Neural progenitor cell (in vitro differentiated cells): ENCODE results near the gene TMEM221.

Experiments used
- CTCF ChIP-seq: fragments of 200-600 bp; sonication (generic); IDR thresholded peaks from 2 replicates; pipeline ENCODE4 v1.5.1; 2017; ENCODE audit warnings: antibody characterized with exemption, mild to moderate bottlenecking
- EZH2 ChIP-seq: fragments of 200-600 bp; sonication (generic); IDR thresholded peaks from 2 replicates; pipeline ENCODE4 v1.6.1; 2017; ENCODE audit warnings: antibody characterized with exemption, mild to moderate bottlenecking, moderate library complexity

DNA sequence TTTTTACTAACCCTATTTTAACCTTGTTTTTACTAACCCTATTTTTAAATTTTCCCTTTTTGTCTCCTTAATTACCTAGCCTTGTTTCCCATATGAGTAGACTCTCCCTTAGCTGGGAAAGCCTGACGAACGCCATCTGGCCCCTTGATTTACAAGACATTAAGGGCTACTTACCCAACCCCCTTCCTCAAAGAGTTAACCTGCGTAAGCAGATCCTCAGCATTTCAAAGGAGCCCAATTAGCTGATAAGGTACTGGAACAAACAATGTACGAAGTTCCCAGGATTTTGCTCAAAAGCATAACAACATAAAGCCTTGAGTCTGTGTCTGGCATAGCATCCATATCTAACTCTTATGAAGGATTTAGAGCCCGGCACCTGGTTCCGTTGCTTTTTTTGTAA lies 33.3 kb downstream of the TMEM221 start:
- TF ChIP-seq CTCF (no peak), EZH2 (no peak)
